ENCODE data around the gene ZCCHC12.

Gene ZCCHC12

DNA sequence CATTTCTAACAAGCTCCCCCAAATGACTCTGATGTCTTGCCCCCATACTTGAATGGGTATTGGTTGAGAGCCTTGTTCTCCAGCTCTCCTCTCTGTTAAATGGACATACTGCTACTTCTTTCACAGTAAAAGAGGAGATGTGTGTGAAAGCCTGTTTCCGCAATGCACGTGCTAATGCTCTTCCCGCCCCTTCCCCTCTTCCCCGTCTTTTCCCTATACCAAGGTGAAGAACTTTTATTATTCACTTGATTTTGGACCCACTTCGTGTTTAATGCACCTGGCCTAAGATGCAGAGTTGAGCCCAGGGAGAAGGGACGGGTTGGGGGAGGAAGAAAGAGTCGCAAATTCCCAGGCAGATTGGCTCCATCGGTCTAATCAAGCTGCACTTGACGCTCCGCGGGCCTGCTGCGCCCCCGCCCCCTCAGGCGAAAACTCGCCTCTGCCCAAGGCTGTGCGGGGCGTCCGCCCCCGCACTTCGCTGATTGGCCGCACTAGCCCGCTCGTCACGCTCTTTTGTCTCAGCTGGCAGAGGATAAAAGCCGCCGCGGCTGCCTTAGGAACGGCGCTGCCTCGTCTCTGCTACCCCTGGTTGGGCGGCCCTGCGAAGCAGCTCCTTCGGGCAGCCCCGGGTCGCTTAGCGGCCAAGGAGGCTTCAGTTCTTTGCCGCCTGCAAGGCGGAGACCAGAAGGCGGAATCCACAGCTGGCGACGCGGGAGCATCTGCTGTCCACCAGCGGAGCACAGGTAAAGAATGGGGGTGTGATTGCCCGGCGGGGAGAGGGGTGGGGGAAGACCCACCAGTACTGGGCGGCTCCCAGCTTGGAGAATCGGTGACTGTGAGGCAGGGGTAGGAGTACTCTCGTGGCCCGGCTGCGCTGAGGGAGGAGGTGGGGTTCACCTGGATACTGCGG is at the start of gene ZCCHC12:
Gene ZCCHC12 (plus strand): TSS at position 562 of the 910 bp plus-strand sequence. CDS start 1,421 bp downstream, outside the sequence.
- ChIA-PET POLR2A (interaction anchor here (0.7 to 1.3 kb wide), 2 partner anchors 15 to 312 kb away, joined by 3 to 4 read pairs; no protein-coding TSS in a partner anchor), CTCF (interaction anchor here (1.4 to 2.3 kb wide), 2 partner anchors 15 to 196 kb away, joined by 3 to 7 read pairs; no protein-coding TSS in a partner anchor)
- TF ChIP-seq LEF1 (IDR thresholded peaks at IDR 0.05; ENCODE audit: borderline replicate concordance) (no peak), L3MBTL2 (conservative IDR thresholded peaks at IDR 0.05) (peak; percentile 91)
- TF ChIP-seq, protein P1, sequence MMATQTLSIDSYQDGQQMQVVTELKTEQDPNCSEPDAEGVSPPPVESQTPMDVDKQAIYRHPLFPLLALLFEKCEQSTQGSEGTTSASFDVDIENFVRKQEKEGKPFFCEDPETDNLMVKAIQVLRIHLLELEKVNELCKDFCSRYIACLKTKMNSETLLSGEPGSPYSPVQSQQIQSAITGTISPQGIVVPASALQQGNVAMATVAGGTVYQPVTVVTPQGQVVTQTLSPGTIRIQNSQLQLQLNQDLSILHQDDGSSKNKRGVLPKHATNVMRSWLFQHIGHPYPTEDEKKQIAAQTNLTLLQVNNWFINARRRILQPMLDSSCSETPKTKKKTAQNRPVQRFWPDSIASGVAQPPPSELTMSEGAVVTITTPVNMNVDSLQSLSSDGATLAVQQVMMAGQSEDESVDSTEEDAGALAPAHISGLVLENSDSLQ (IDR thresholded peaks at IDR 0.05), result peak; percentile 90
- DNase-seq (ENCODE audit: extremely low spot score), result peak; percentile 91

DNA sequence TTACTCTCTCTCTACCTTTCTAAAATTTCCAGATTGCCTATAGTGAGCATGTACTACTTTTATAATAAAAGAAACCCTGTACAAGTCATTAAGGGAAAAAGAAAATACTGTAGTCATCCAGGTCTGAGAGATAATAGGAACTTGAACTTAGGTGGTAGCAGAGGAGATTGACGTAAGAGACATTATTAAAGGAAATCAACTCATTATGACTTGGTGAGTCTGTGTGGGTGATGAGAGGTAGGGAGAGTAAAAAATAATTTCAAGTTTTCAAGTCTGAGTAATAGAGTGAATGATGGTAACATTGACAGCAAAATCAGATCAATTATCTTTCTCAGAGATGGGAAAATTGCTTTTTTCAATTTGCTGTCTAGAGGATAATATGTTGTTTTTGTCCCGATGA is 44.0 kb upstream of the ZCCHC12 start:
- TF ChIP-seq FOXK2 (IDR thresholded peaks at IDR 0.05) (no peak), ELF4 (IDR thresholded peaks at IDR 0.05) (no peak), ARNT (IDR thresholded peaks at IDR 0.05) (no peak), CTBP1 (IDR thresholded peaks at IDR 0.05; ENCODE audit: borderline replicate concordance) (no peak), SUZ12 (IDR thresholded peaks at IDR 0.05) (no peak), L3MBTL2 (conservative IDR thresholded peaks at IDR 0.05) (no peak), FOXA1 (IDR thresholded peaks at IDR 0.05) (no peak), FOXM1 (IDR thresholded peaks at IDR 0.05; ENCODE audit: borderline replicate concordance) (no peak), TARDBP (IDR thresholded peaks at IDR 0.05) (no peak), HDGF (IDR thresholded peaks at IDR 0.05; ENCODE audit: borderline replicate concordance) (no peak), BHLHE40 (IDR thresholded peaks at IDR 0.05; ENCODE audit: borderline replicate concordance) (no peak), SP1 (IDR thresholded peaks at IDR 0.05) (no peak), LEF1 (IDR thresholded peaks at IDR 0.05; ENCODE audit: borderline replicate concordance) (no peak), NFRKB (IDR thresholded peaks at IDR 0.05) (no peak), ZNF384 (IDR thresholded peaks at IDR 0.05) (no peak)
- TF ChIP-seq, protein P1 (IDR thresholded peaks at IDR 0.05), result no peak
- DNase-seq (ENCODE audit: extremely low spot score), result no peak
- ChIA-PET POLR2A (no interaction called here), CTCF (no interaction called here)

DNA sequence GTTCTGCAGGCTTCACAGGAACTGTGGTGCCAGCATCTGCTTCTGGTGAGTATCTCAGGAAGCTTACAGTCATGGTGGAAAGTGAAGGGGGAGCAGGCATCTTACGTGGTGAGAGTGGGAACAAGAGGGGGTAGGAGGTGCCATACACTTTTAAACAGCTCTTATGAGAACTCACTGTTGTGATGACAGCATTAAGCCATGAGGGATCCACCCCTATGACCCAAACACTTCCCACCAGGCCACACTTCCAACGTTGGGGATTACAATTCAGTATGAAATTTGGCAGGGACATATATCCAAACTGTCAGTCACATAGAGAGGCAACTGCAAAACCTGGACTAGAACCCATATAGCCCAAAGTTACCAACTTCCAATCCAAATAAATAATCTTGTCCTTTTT is 43.1 kb upstream of the ZCCHC12 start:
- DNase-seq (ENCODE audit: extremely low spot score), result no peak
- POLR2A ChIA-PET, result no interaction called here
- TF ChIP-seq ELF4 (IDR thresholded peaks at IDR 0.05) (no peak), ARNT (IDR thresholded peaks at IDR 0.05) (no peak), FOXM1 (IDR thresholded peaks at IDR 0.05; ENCODE audit: borderline replicate concordance) (no peak), SUZ12 (IDR thresholded peaks at IDR 0.05) (no peak), SP1 (IDR thresholded peaks at IDR 0.05) (no peak), FOXA1 (IDR thresholded peaks at IDR 0.05) (no peak), BHLHE40 (IDR thresholded peaks at IDR 0.05; ENCODE audit: borderline replicate concordance) (no peak), ZNF384 (IDR thresholded peaks at IDR 0.05) (no peak), LEF1 (IDR thresholded peaks at IDR 0.05; ENCODE audit: borderline replicate concordance) (no peak), HDGF (IDR thresholded peaks at IDR 0.05; ENCODE audit: borderline replicate concordance) (no peak), TARDBP (IDR thresholded peaks at IDR 0.05) (no peak), NFRKB (IDR thresholded peaks at IDR 0.05) (no peak), FOXK2 (IDR thresholded peaks at IDR 0.05) (no peak), L3MBTL2 (conservative IDR thresholded peaks at IDR 0.05) (no peak), CTBP1 (IDR thresholded peaks at IDR 0.05; ENCODE audit: borderline replicate concordance) (no peak)
- TF ChIP-seq, protein P1 (IDR thresholded peaks at IDR 0.05), result no peak
- CTCF ChIA-PET, result no interaction called here

DNA sequence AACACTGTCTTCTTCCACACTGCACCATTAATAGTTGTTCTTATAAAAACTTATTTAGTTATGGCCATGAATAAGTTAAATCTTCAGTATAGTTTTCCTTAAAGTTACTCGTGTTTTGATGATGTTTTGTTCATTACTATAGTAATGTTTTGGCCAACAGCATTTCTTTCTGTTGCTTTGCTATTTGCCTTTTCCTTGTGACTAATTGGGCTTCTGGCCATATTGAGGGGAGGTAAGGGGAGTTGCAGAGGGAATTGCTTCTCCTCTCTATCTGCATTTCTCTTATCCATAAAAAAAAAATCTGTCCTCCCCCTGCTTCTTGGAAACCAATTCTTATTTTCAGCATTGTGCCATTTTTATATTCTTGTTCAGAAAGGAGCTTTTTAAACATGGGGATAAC is 42.7 kb upstream of the ZCCHC12 start:
- TF ChIP-seq FOXA1 (IDR thresholded peaks at IDR 0.05) (no peak), SP1 (IDR thresholded peaks at IDR 0.05) (no peak), SUZ12 (IDR thresholded peaks at IDR 0.05) (no peak), FOXM1 (IDR thresholded peaks at IDR 0.05; ENCODE audit: borderline replicate concordance) (no peak), FOXK2 (IDR thresholded peaks at IDR 0.05) (no peak), HDGF (IDR thresholded peaks at IDR 0.05; ENCODE audit: borderline replicate concordance) (no peak), ARNT (IDR thresholded peaks at IDR 0.05) (no peak), CTBP1 (IDR thresholded peaks at IDR 0.05; ENCODE audit: borderline replicate concordance) (no peak), LEF1 (IDR thresholded peaks at IDR 0.05; ENCODE audit: borderline replicate concordance) (no peak), TARDBP (IDR thresholded peaks at IDR 0.05) (no peak)
- TF ChIP-seq, protein P1 (IDR thresholded peaks at IDR 0.05), result no peak
- DNase-seq (ENCODE audit: extremely low spot score), result no peak
- ChIA-PET POLR2A (no interaction called here), CTCF (no interaction called here)

DNA sequence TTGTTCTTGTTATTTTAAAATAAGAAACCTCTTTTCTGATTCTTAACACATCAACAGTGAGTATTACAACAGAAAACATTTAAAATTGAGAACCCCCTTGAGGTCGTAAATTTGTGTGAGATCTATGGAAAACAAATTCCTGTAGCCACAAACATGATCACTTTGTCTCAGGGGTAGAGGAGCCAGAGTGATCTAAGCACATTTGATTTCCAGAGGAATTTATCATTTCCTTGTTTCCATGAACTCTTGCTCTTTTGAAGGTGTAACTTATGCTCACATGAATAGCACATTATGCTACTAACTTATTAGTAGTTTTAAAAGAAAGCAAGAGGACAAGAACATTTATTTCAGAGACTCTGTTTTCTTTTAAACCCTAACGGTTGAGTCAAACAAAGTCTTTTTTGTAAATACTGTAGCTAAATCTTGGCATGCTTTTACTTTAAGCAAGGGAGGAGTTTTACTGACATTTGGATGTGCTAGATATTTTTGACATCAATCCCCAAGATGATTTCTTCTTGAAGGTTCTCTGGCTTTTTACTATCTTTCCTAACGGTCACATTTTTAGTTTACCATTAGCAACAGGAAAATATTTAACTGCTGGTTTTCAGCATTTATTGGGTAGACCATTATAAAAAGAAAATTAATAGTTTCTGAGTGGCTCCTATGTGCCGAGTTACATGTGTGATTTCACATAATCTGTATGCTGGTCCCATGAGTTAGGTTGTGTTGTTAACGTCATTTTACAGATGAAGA is 27.9 kb upstream of the ZCCHC12 start:
- TF ChIP-seq FOXM1 (IDR thresholded peaks at IDR 0.05; ENCODE audit: borderline replicate concordance) (no peak), BHLHE40 (IDR thresholded peaks at IDR 0.05; ENCODE audit: borderline replicate concordance) (no peak), LEF1 (IDR thresholded peaks at IDR 0.05; ENCODE audit: borderline replicate concordance) (no peak), FOXK2 (IDR thresholded peaks at IDR 0.05) (no peak), NFRKB (IDR thresholded peaks at IDR 0.05) (no peak), ARNT (IDR thresholded peaks at IDR 0.05) (no peak), TARDBP (IDR thresholded peaks at IDR 0.05) (no peak), HDGF (IDR thresholded peaks at IDR 0.05; ENCODE audit: borderline replicate concordance) (no peak), FOXA1 (IDR thresholded peaks at IDR 0.05) (no peak), ZNF384 (IDR thresholded peaks at IDR 0.05) (no peak)
- TF ChIP-seq, protein P1 (IDR thresholded peaks at IDR 0.05), result no peak
- ChIA-PET CTCF (interaction anchor here (1.1 to 1.3 kb wide), 2 partner anchors 10 to 12 kb away, joined by 3 read pairs; no protein-coding TSS in a partner anchor), POLR2A (no interaction called here)
- no peak for DNase-seq (ENCODE audit: extremely low spot score)
